GM12878 (cell line): ENCODE data around the gene TAF11. TPM values are rescaled to one million over a fixed set of nuclear protein-coding genes. Genes with fewer than 3 reads are reported as not detected.

Source experiments
- DPF2 ChIP-seq: fragments of 450-650 bp; IDR thresholded peaks from 2 replicates; pipeline ENCODE4 v1.6.1; 2017; ENCODE audit warnings: mild to moderate bottlenecking
- IKZF1 ChIP-seq: fragments of 450-650 bp; conservative IDR thresholded peaks from 2 replicates; pipeline ENCODE4 v1.6.1; 2017; ENCODE audit warnings: antibody characterized with exemption, mild to moderate bottlenecking
- IRF4 ChIP-seq: IDR thresholded peaks from 2 replicates; pipeline ENCODE4 v1.6.1; 2011; ENCODE audit warnings: low read depth, low read length
- JUND ChIP-seq: IDR thresholded peaks from 2 replicates; pipeline ENCODE4 v1.6.1; 2012; ENCODE audit warnings: low read depth, mild to moderate bottlenecking, low read length, improper control_type of control experiment, moderate library complexity
- MXI1 ChIP-seq: fragments of 150-350 bp; IDR thresholded peaks from 2 replicates; pipeline ENCODE4 v1.6.1; 2011; ENCODE audit warnings: low read depth, mild to moderate bottlenecking, inconsistent platforms, low read length, improper control_type of control experiment
- NFIC ChIP-seq: IDR thresholded peaks from 2 replicates; pipeline ENCODE4 v1.6.1; 2012; ENCODE audit warnings: low read depth, mild to moderate bottlenecking, inconsistent platforms, low read length, moderate library complexity
- NKRF ChIP-seq: fragments of 450-650 bp; conservative IDR thresholded peaks from 2 replicates; pipeline ENCODE4 v1.6.1; 2017; ENCODE audit warnings: mild to moderate bottlenecking, moderate library complexity
- NRF1 ChIP-seq: conservative IDR thresholded peaks from 2 replicates; pipeline ENCODE4 v1.6.1; 2011; ENCODE audit warnings: mild to moderate bottlenecking, low read depth, low read length, improper control_type of control experiment
- REST ChIP-seq: IDR thresholded peaks from 2 replicates; pipeline ENCODE4 v1.6.1; 2012; ENCODE audit warnings: mild to moderate bottlenecking, low read depth, low read length
- ZBED1 ChIP-seq: IDR thresholded peaks from 2 replicates; pipeline ENCODE4 v1.6.1; 2016; ENCODE audit warnings: borderline replicate concordance
- ZNF592 ChIP-seq: fragments of 450-650 bp; IDR thresholded peaks from 2 replicates; pipeline ENCODE4 v1.6.1; 2017; ENCODE audit warnings: mild to moderate bottlenecking, moderate library complexity
- polyA plus RNA-seq, 11 experiments: library from polyadenylated mRNA; depleted of rRNA in 4 of 11; unstranded in 6 of 11; stranded (reverse) in 5 of 11; fragments of >200 nt; fragmentation: Nextera tagmentation in 4 of 11; fragmentation: Illumina TruSeq in 1 of 11; extraction: Ambion mirVana in 4 of 11; extraction: Trizol in 1 of 11; gene quantifications; 1 replicate in 1 of 11; 2 replicates in 10 of 11; pipeline versions ENCODE4 v1.2.1 to v1.2.3, GENCODE V29; 2011 to 2016; ENCODE audit warnings: inconsistent platforms in 2 of 11, missing spikeins in 2 of 11, low read depth in 1 of 11
- total RNA-seq, 4 experiments: library from RNA; depleted of rRNA in 3 of 4; stranded (reverse); fragments of >200 nt in 3 of 4; fragmentation: Illumina TruSeq in 1 of 4; extraction: Trizol in 1 of 4; gene quantifications; 2 replicates each; pipeline versions ENCODE4 v1.2.1 to v1.2.3, GENCODE V29; 2013 to 2021

Gene TAF11
- total and polyA plus RNA-seq, 10 of the 15 experiments (the other 5 are each of a cell fraction or from before 2014, with no cell fraction given): 24.6 to 59.2 (median 32.0) TPM

GRCh38 chr6:34866509-34866908 is 21.3 kb downstream of the TAF11 start (continued):
- TF ChIP-seq ZNF592: no peak
- no peak for TF ChIP-seq ZBED1
- TF ChIP-seq NFIC: no peak
- TF ChIP-seq IKZF1: no peak
- TF ChIP-seq MXI1: no peak
- no peak for TF ChIP-seq REST
- no peak for TF ChIP-seq JUND
- no peak for TF ChIP-seq IRF4
- TF ChIP-seq DPF2: no peak
- TF ChIP-seq NRF1: no peak
- no peak for TF ChIP-seq NKRF
- TF ChIP-seq, all 136 proteins: peak for 0
